GM19328 (cell line): ENCODE measurements around the gene CFB.

Experiments used
- ATAC-seq: cut with Tn5 transposase; IDR thresholded peaks from one replicate; pipeline ENCODE4 v1.9.1; 2021; ENCODE audit warnings: mild to moderate bottlenecking, moderate library complexity; ENCODE audit not compliant: unreplicated experiment

The CFB gene

DNA sequence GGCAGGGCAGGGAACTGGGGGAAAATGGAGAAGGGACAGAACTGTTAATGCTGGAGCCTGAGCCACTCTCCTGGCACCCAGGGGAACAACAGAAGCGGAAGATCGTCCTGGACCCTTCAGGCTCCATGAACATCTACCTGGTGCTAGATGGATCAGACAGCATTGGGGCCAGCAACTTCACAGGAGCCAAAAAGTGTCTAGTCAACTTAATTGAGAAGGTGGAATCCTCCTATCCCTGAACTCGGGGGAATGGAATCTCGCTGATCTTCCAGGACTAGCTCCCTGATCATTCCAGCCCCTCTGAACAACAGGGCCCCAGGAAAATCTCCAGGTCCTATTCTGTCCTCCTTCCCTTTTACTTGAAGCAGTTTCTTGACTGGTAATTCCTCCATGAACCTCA, 2.0 kb downstream of the CFB start:
- no peak for ATAC-seq

GRCh38 chr6:31948306-31948705, 2.4 kb downstream of the CFB start:
- ATAC-seq, result no peak

DNA sequence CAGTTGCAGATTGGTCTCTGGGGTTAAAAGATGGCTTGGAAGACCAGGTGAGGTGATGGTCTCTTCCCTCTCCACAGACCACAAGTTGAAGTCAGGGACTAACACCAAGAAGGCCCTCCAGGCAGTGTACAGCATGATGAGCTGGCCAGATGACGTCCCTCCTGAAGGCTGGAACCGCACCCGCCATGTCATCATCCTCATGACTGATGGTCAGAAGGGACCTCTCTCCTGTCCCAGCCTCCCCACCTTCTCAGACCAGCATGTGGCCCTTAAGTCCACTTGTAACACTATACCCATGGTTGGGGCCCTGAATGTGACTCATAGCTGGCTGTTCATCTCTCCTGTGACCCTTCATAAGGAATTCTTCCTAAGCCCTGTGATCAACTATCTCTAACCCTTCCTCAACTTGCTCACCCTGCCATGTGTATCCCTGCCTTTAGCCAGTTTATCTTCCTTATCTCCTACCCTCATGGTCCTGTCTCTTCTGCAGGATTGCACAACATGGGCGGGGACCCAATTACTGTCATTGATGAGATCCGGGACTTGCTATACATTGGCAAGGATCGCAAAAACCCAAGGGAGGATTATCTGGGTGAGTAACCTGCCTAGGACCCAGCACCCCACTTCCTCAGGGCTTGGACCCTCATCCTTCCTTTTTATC, 3.0 kb downstream of the CFB start:
- ATAC-seq, result no peak

GRCh38 chr6:31949926-31950548, 4.1 kb downstream of the CFB start:
- no peak for ATAC-seq

- no peak for ATAC-seq
Observed at GRCh38 chr6:31952140-31952805, 6.4 kb downstream of the CFB start.

DNA sequence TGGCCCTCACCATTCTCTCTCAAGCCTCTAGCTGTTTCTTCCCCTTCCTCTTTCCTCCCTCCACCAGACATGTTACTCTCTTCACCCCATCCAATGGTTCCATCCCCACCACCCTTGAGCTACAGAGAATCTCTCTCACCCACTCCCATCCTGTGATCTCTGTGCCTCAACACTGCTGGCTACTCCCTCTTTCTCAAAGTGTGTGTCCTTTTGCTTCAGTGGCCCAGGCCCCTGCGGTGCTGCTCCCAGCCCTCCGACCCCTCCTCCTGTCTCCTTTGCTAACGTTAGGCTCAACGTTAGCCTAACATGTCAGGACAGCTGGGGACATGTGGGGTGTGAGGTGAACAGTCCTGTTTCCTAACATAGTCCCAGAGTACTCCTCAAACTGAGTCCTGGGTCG, 7.0 kb downstream of the CFB start:
- no peak for ATAC-seq

DNA sequence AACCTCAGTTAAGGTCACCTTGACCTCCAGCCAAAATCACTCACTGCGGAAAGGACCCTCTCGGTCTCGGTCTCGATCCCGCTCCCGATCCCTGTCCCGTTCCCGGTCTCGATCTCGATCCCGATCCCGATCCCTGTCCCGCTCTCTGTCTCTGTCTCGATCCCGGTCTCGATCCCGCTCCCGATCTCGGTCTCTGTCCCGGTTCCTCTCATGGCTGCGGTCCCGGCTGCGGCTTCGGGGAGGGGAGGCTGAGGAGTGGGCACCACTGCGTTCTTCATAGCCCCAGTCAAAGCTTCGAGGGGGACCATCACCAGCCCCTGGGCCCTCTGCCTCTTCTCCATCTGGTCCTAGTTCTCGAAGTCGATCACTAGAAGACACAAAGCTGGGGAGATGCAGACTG, 8.6 kb downstream of the CFB start:
- no peak for ATAC-seq

DNA sequence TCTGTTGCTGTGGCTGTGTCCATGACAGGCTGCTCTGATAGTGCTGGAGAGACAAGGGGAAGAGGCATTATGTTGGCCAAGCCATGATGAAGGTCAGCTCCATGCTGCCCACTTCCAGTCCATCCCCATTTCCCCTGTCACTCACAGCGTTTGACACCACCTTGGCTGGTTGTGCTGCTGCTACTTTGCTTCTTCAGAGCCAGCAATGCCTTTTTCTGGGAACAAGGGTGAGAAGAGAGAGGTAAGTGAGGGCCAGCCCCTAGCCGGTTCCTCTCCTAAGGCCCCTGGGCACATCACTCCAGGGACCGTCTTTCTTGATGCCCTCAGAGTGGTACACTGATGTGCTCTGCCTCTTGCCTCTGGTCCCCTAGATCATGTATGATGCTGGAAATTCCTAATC, 10.9 kb downstream of the CFB start:
- ATAC-seq, result no peak

DNA sequence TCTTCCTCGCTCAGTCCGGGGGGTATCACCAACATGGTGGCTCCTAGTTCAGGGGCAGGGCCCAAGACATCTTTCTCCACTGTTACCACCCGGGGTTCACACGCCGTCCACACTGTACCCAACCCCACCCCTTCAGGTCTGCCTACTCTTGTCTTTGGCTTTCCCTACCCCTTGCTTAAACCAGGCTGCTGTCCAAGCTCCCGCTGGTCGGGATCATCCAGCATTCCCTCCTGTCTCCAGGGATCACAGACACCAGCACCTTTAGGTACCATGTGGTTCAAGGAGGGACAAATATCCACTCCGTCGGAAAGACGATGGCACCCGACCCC, 12.5 kb downstream of the CFB start:
- ATAC-seq, result no peak

DNA sequence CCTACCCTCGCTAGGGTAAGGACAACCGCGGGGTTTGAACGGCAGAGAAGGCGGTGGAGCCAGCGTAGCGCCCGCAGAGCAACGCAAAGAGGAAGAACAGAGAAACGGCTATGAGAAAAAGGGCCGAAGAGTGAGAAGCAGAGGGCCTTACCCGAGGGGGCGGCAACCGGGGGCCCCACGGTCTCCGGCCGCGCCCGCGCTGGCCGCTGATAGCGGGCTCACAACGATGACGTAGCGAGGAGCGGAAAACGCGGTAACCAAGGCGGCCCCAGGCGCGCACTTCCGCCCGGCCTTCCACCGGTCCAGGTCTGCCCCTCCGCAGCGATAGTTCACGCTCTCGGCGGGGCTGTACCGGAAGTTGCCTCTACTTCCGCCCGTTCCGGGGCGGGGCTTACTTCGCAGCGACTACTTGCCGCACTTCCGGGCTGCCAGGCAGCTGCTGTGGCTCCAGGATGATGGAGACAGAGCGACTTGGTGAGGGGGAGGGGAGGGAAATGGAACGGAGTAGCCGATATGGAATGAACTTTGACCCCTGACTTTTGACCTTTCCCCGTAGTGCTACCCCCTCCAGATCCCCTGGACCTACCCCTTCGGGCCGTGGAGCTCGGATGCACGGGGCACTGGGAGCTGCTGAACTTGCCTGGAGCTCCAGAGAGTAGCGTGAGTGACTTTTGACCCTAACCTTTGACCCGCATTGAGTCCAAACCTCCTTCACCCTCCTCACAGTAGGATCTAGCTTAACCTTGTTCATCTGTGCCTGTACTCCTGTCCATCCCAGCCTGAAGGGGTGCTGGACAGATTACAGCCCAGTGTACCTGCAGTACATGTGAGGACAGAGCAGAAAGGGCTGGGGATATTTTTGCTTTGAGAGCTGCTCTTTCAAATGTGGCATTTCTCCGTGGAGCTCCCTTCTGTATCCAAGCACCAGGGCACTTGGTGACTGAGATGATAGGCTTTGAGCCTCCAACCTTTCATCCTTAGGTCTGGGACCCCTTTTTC, 13.1 kb downstream of the CFB start, which contains the start of the genes NELFE and SKIC2:
TSS of gene NELFE (minus strand) at position 231 of the 999 bp plus-strand sequence. CDS start 525 bp downstream, outside the sequence.
TSS of gene SKIC2 (plus strand) at position 435 of the 999 bp plus-strand sequence. CDS start at position 453, 18 bp downstream.
- ATAC-seq, result peak; percentile 97

DNA sequence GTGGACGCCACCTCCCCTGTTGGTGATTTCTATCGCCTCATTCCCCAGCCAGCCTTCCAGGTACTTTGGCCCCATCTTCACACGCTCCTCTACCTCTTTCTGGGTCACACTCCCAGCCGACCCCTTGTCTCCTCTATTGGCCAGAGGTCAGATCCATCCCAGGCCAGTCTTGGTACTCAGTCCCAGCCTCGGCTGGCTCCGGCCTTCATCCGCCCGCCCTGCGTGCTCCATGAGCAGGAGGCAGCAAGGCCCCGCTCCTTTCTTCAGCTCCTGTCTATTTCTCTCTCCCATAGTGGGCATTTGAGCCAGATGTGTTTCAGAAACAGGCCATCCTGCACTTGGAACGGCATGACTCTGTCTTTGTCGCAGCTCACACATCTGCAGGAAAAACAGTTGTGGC, 15.7 kb downstream of the CFB start:
- ATAC-seq, result no peak

DNA sequence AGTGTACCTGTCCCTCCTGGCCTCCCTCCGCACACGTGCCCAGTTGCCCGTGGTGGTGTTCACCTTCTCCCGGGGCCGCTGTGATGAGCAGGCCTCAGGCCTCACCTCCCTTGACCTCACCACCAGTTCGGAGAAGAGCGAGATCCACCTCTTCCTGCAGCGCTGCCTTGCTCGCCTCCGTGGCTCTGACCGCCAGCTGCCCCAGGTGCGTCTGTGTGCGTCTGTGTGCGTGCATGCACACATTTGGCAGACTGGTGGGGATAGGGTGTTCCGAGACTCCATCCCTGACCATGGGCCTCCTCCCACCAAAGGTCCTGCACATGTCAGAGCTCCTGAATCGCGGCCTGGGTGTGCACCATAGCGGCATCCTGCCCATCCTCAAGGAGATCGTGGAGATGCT, 18.0 kb downstream of the CFB start:
- ATAC-seq, result no peak

GRCh38 chr6:31965700-31966099, 19.8 kb downstream of the CFB start:
- no peak for ATAC-seq

DNA sequence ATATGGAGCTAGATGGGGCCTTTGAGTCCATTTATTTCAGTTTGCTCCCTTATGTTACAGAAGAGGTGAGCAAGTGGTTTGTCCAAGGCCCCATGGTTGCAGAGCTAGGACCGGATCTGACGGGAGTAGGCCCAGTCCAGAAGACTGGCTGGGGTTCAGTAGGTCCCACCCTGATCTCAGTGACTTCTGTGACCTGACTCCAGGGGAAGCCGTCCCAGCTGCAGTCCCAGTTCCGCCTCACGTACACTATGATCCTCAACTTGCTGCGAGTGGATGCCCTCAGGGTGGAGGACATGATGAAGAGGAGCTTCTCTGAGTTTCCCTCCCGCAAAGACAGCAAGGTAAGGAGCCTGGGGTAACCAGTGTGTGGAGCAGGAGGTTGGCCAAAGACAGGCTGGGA, 20.6 kb downstream of the CFB start:
- ATAC-seq, result no peak

DNA sequence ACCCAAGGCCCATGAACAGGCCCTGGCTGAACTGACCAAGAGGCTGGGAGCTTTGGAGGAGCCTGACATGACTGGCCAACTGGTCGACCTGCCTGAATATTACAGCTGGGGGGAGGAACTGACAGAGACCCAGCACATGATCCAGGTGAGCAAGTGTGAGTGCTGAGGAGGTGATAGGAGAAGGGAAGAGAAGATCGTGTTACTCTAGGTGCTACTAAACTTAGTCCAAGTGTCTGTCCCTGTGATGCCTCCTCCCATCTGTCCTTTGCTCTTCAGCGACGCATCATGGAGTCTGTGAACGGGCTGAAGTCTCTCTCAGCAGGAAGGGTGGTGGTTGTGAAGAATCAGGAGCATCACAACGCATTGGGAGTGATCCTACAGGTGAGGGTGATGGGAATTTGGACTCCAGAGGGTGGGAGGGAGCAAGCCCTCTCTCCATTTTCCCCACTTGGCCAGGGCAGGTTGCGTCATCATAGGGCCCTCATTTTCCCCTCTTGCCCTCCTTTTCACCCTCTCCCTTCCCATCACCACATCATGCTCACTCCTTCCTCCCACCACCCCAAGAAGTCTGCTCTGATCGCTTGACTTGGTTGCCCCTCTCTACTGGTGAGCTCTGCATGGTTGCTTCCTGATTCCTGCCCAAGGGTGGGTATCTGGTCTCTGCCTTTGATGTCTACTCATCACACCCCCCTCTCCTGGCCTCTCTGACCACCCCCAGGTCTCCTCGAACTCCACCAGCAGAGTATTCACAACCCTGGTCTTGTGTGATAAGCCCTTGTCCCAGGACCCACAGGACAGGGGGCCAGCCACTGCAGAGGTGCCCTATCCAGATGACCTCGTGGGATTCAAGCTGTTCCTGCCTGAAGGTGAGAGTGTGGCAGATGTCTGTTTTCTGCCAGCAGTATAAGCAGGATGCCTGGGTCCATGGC, 21.4 kb downstream of the CFB start:
- no peak for ATAC-seq

- no peak for ATAC-seq
Observed at GRCh38 chr6:31967926-31968320, 22.0 kb downstream of the CFB start.

GRCh38 chr6:31968326-31968725, 22.4 kb downstream of the CFB start:
- ATAC-seq, result no peak

GRCh38 chr6:31968791-31969711, 23.2 kb downstream of the CFB start:
- no peak for ATAC-seq
